Prostate gland (tissue), 2 donors: Measurements from ENCODE around the gene DOK6. TPM values are rescaled to one million over a fixed set of nuclear protein-coding genes. Genes with fewer than 3 reads are reported as not detected.

Experiments used
- DNase-seq: peaks from one replicate; pipeline ENCODE4 v3.0.0-alpha.2; 2019; ENCODE audit warnings: low spot score
- H3K27ac ChIP-seq, 2 donors: fragments of 200-600 bp; sonication (generic); 2 replicates each; pipeline ENCODE4 v1.5.1; 2017 to 2019
- H3K27me3 ChIP-seq: fragments of 200-600 bp; sonication (generic); replicated peaks from 2 replicates; pipeline ENCODE4 v1.5.1; 2019; ENCODE audit not compliant: insufficient read depth
- H3K36me3 ChIP-seq, 2 donors: fragments of 200-600 bp; sonication (generic); 1 replicate in 1 of 2; 2 replicates in 1 of 2; pipeline versions ENCODE4 v1.5.1 to v1.8.1; 2017 to 2019
- H3K4me1 ChIP-seq: fragments of 200-600 bp; sonication (generic); replicated peaks from 2 replicates; pipeline ENCODE4 v1.5.1; 2019
- H3K4me3 ChIP-seq, 2 donors: fragments of 200-600 bp; sonication (generic); 2 replicates each; pipeline ENCODE4 v1.5.1; 2017 to 2019
- H3K9me3 ChIP-seq: fragments of 200-600 bp; sonication (generic); 2 replicates; pipeline ENCODE4 v1.5.1; 2017
- CTCF ChIP-seq, 4 experiments: fragments of 200-600 bp in 2 of 4; fragments of 450-650 bp in 2 of 4; sonication (generic) in 2 of 4; IDR thresholded peaks; 1 replicate in 3 of 4; 2 replicates in 1 of 4; pipeline ENCODE4 v1.5.1; 2016 to 2019; ENCODE audit warnings: antibody characterized with exemption in 4 of 4, mild to moderate bottlenecking in 2 of 4, moderate library complexity in 2 of 4
- POLR2A ChIP-seq: fragments of 450-650 bp; IDR thresholded peaks from one replicate; pipeline ENCODE4 v1.6.1; 2016; ENCODE audit warnings: antibody characterized with exemption, mild to moderate bottlenecking
- POLR2AphosphoS5 ChIP-seq: sonication (generic); formaldehyde crosslinking; IDR thresholded peaks from one replicate; pipeline ENCODE4 v1.6.1; 2017; ENCODE audit warnings: antibody characterized with exemption
- whole genome bisulfite sequencing: methylation state at CpG from one replicate; pipeline ENCODE4 v1.1.5; 2018; 5-methylcytosine and 5-hydroxymethylcytosine counted together
- intact Hi-C: fragments of 100-400 bp; cut with DNase I; formaldehyde crosslinking; loops from one replicate; pipeline ENCODE4 v1.14.2; 2022
- total RNA-seq, 2 donors: library from RNA; depleted of rRNA; stranded (reverse); fragments of >200 nt; gene quantifications; one replicate each; pipeline ENCODE4 v1.1.0, GENCODE V29; 2016

The DOK6 gene
- total RNA-seq, 2 donors from 2014 or later, result 0.73 to 1.0 TPM

- 87% methylated on average over 7 of the region's 7 CpGs for WGBS
- TF ChIP-seq CTCF (IDR thresholded peaks at IDR 0.05) (no peak), POLR2AphosphoS5 (no peak), POLR2A (no peak)
- Histone ChIP-seq H3K27me3 (no peaks in the 10 kb centered on the region), H3K9me3 (no peaks in the 10 kb centered on the region), H3K4me1 (no peaks in the 10 kb centered on the region), H3K36me3 (no peaks in the 10 kb centered on the region), H3K27ac (no peak overlapping the region), H3K4me3 (no peak overlapping the region)
- no peak for DNase-seq
- intact Hi-C loops, result no loop called here
Measured at GRCh38 chr18:69897397-69898108, 496.9 kb downstream of the DOK6 start.

- no peak overlapping the region for H3K27ac ChIP-seq
- no peak for DNase-seq
- no peaks in the 10 kb centered on the region for H3K9me3 ChIP-seq
- no peak for TF ChIP-seq POLR2AphosphoS5
- TF ChIP-seq POLR2A, result no peak
- no peaks in the 10 kb centered on the region for H3K4me1 ChIP-seq
- WGBS, result 78% methylated on average over 11 of the region's 11 CpGs
- no peaks in the 10 kb centered on the region for H3K36me3 ChIP-seq
- no peaks in the 10 kb centered on the region for H3K27me3 ChIP-seq
- intact Hi-C loops, result no loop called here
- no peak overlapping the region for H3K4me3 ChIP-seq
Measured at GRCh38 chr18:69898241-69898861, 497.7 kb downstream of the DOK6 start.
